ENCODE data around the gene MAGED1.
A peak's percentile ranks its signal among the peaks of the same experiment; 100 is the strongest.

Gene MAGED1, protein sequence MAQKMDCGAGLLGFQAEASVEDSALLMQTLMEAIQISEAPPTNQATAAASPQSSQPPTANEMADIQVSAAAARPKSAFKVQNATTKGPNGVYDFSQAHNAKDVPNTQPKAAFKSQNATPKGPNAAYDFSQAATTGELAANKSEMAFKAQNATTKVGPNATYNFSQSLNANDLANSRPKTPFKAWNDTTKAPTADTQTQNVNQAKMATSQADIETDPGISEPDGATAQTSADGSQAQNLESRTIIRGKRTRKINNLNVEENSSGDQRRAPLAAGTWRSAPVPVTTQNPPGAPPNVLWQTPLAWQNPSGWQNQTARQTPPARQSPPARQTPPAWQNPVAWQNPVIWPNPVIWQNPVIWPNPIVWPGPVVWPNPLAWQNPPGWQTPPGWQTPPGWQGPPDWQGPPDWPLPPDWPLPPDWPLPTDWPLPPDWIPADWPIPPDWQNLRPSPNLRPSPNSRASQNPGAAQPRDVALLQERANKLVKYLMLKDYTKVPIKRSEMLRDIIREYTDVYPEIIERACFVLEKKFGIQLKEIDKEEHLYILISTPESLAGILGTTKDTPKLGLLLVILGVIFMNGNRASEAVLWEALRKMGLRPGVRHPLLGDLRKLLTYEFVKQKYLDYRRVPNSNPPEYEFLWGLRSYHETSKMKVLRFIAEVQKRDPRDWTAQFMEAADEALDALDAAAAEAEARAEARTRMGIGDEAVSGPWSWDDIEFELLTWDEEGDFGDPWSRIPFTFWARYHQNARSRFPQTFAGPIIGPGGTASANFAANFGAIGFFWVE

DNA sequence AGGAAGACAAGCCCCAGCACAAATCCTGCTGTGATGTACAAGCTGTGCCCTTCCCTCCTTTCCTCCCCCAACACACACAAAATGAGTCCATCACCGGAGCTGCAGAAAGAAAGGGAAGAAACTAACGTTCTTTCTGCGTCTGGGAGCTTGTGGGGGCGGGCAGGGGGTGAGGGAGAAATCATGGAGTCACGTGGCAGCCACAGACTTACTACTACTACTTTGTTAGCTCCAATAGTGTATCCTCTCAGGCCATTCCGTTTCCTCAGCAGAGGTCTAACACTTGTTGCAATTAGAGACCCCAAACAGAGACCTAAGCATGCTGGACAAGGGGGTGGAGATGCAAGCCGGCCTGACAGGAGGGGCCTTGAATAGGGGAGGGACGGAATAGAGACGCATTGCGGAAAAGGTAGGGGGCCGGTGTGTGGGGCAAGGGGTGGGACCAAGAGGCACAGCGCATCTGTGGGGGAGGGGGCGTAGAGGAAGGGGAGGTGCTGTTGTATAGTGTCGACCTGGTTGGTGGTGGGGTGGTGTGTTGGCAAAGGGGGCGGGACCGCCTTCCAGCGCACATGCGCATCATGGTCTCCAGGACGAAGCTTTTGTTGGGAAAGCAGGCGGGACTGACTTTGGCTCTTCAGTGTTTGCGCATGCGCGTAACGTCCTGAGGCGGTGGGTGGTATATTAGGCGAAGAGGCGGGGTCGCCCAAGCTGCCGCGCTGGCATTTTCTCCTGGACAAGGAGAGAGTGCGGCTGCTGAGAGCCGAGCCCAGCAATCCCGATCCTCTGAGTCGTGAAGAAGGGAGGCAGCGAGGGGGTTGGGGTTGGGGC lies at the start of gene MAGED1:
Gene MAGED1, plus strand, starts transcription at position 703 of the 825 bp plus-strand sequence. CDS start 682 bp downstream, outside the sequence.
- peak; percentile 94 for ATAC-seq
- Mint-ChIP-seq H3K27me3 (no peaks in the 10 kb centered on the region), H3K4me3 (peak within 1 kb of the TSS; percentile 89), H3K36me3 (peaks cover 14% of the 10 kb centered on the region), H3K9me3 (no peaks in the 10 kb centered on the region), H3K27ac (peak within 1 kb of the TSS; percentile 82), H3K4me1 (peaks cover 32% of the 10 kb centered on the region)

DNA sequence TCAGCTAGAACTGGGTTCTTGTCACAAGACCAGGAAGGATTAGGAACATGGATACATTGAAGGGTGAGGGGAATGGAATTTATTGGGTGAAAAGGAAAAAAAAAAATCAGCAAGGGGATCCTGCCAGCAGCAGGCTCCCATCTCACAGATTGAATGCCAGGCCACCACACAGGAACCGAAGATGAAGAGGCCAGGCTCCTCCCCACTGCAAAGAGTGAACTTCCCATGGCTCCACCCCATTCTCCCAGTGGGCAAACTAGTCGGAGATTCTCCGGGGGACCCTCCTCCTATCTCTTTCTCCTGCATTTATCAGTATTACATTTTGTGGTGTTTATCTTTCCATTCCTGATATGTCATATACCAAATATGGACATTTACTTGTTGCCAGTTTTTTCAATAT lies 46.0 kb upstream of the MAGED1 start:
- H3K27me3 Mint-ChIP-seq: no peaks in the 10 kb centered on the region
- ATAC-seq: no peak
- H3K4me1 Mint-ChIP-seq: no peaks in the 10 kb centered on the region
- no peak overlapping the region for H3K4me3 Mint-ChIP-seq
- H3K27ac Mint-ChIP-seq: no peak overlapping the region
- peaks cover 3% of the 10 kb centered on the region for H3K9me3 Mint-ChIP-seq
- H3K36me3 Mint-ChIP-seq: peaks cover 37% of the 10 kb centered on the region

DNA sequence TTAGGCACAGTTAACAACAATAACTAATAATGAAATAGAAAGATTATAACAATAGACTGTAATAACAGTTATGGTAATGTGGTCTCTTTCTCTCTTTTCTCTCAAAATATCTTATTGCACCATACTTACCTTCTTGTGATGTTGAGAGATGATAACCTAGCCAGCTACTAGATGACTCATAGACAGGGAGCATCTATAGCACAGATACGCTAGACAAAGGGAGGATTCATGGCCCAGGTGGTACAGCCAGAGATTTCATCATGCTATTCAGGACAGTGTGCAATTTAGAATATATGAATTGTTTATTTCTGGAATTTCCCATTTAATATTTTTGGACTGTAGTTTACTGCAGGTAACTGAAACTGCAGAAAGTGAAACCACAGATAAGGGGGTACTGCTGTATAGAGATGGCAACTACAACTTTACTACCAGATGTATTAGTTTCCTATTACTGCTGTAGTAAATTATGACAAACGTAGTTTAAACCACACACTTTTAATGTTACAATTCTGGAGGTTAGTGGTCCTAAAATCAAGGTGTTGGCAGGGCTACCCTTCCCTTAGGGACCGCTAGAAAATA lies 41.8 kb upstream of the MAGED1 start:
- Mint-ChIP-seq H3K27ac (no peak overlapping the region), H3K4me1 (no peaks in the 10 kb centered on the region), H3K9me3 (peaks cover 4% of the 10 kb centered on the region), H3K36me3 (peaks cover 44% of the 10 kb centered on the region), H3K4me3 (no peak overlapping the region), H3K27me3 (no peaks in the 10 kb centered on the region)
- ATAC-seq: no peak

- H3K27me3 Mint-ChIP-seq: no peaks in the 10 kb centered on the region
- peaks cover 47% of the 10 kb centered on the region for H3K36me3 Mint-ChIP-seq
- no peaks in the 10 kb centered on the region for H3K4me1 Mint-ChIP-seq
- peaks cover 4% of the 10 kb centered on the region for H3K9me3 Mint-ChIP-seq
- H3K27ac Mint-ChIP-seq: no peak overlapping the region
- no peak overlapping the region for H3K4me3 Mint-ChIP-seq
- no peak for ATAC-seq
Observed at GRCh38 chrX:51852096-51852495, 41.3 kb upstream of the MAGED1 start.

DNA sequence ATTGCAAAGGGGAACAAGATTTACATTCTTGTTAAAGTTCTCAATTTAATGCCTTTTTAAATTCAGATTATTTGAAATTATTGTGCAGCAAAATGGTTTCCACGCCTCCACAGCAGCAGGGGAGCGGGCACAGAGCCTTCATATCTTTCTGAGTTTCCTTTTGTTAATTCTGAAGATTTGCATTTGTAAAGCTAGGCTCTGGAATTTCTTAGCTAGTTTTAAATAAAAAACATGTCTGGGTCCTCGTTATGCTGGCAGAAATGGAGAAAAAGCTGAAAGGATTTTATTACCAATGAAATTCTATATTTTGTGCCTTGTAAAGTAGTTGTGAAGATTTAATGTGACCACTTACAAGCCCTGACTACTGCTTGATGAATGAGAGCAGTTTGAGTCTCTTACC lies 40.8 kb upstream of the MAGED1 start:
- no peak for ATAC-seq
- Mint-ChIP-seq H3K4me1 (no peaks in the 10 kb centered on the region), H3K36me3 (peaks cover 52% of the 10 kb centered on the region), H3K27me3 (no peaks in the 10 kb centered on the region), H3K9me3 (peaks cover 4% of the 10 kb centered on the region), H3K4me3 (no peak overlapping the region), H3K27ac (no peak overlapping the region)

DNA sequence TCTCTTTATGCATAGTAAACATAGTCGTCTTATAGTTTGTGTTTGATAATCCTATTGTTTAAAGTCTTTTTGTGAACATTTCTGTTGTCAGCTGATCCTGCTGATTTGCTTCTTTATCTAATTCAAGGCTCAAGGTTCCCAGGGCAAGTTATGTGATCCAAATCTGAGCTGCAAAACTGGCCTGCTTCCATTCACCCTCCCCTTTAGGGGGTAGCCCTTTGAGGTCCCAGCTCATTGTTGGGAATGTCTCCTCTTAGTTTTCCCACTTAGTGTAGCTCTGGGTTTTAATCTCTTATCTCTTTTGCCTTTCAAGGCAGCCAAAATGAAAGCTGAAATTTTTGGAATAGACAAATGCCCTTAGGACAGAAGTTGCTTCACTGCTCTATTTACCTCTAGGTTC lies 40.2 kb upstream of the MAGED1 start:
- ATAC-seq: no peak
- Mint-ChIP-seq H3K27me3 (no peaks in the 10 kb centered on the region), H3K4me1 (no peaks in the 10 kb centered on the region), H3K36me3 (peaks cover 54% of the 10 kb centered on the region), H3K27ac (no peak overlapping the region), H3K9me3 (peaks cover 4% of the 10 kb centered on the region), H3K4me3 (no peak overlapping the region)

GRCh38 chrX:51855698-51856097 lies 37.7 kb upstream of the MAGED1 start:
- Mint-ChIP-seq H3K9me3 (peaks cover 4% of the 10 kb centered on the region), H3K4me1 (peaks cover 13% of the 10 kb centered on the region), H3K36me3 (peaks cover 54% of the 10 kb centered on the region), H3K4me3 (no peak overlapping the region), H3K27ac (no peak overlapping the region), H3K27me3 (no peaks in the 10 kb centered on the region)
- no peak for ATAC-seq

DNA sequence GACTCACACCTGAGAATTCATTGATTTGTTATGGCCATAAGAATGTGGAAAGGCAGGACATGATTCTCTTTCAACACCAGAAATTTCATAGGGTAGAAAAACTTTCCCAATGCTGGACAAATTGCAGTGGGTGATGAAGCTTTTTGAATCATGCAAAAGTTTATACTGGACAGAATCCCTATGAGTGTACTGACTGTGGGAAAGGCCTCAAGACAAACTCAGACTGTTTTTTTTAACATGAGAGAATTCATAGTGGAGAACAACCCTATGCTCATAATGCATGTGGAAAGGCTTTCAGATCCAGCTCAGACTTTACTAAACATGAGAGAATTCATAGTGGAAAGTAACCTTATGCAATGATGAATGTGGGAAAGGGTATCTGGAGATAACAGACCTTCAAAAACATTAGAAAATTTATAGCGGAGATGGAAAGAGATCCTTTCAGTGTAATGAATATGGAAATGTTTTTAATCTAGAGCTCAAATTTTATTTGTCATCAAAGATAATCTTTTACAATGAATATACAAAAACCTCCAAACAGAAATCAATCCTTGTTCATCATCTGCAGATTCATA lies 36.2 kb upstream of the MAGED1 start:
- Mint-ChIP-seq H3K36me3 (peaks cover 49% of the 10 kb centered on the region), H3K27ac (no peak overlapping the region), H3K9me3 (peaks cover 4% of the 10 kb centered on the region), H3K27me3 (no peaks in the 10 kb centered on the region), H3K4me3 (no peak overlapping the region), H3K4me1 (peaks cover 13% of the 10 kb centered on the region)
- ATAC-seq: no peak

GRCh38 chrX:51860679-51861078 lies 32.7 kb upstream of the MAGED1 start:
- Mint-ChIP-seq H3K27me3 (no peaks in the 10 kb centered on the region), H3K9me3 (peaks cover 6% of the 10 kb centered on the region), H3K27ac (no peak overlapping the region), H3K36me3 (peaks cover 27% of the 10 kb centered on the region), H3K4me3 (no peak overlapping the region), H3K4me1 (peaks cover 18% of the 10 kb centered on the region)
- no peak for ATAC-seq

DNA sequence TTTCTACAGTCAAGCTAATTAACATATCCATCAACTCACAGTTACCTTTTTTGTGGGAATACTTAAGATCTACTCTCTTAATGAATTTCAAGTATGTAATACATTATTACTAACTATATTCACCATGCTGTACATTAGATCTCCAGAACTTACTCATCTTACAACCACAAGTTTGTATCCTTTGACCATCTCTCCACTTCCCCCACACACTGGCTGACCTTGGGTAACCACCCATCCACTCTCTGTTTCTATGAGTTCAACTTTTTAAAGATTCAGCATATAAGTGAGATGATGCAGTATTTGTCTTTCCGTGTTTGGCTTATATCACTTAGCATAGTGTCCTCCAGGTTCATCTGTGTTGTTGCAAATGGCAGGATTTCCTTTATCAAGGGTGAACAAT lies 30.5 kb upstream of the MAGED1 start:
- peaks cover 6% of the 10 kb centered on the region for H3K9me3 Mint-ChIP-seq
- peaks cover 6% of the 10 kb centered on the region for H3K36me3 Mint-ChIP-seq
- no peak overlapping the region for H3K4me3 Mint-ChIP-seq
- no peaks in the 10 kb centered on the region for H3K27me3 Mint-ChIP-seq
- no peak overlapping the region for H3K27ac Mint-ChIP-seq
- ATAC-seq: no peak
- peaks cover 18% of the 10 kb centered on the region for H3K4me1 Mint-ChIP-seq

DNA sequence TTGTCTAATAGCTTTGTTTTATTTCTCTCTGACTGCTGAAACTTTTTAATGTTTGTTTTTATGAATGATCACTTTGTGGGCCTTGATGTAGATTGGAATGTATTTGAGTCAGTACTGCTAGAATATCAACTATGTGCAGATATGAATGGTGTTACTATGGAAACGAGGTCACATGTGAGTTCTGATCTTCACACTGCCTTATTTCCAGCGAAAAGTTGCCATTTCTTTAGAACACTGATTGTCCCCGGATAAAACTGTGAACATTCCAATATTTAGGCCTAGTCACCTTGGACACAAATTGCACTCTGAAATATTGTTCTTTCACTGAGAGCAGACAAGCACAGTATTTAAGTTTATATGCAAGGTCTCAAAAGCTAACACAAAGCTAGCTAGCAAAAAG lies 27.2 kb upstream of the MAGED1 start:
- Mint-ChIP-seq H3K4me1 (peaks cover 10% of the 10 kb centered on the region), H3K4me3 (no peak overlapping the region), H3K27ac (no peak overlapping the region), H3K36me3 (peaks cover 12% of the 10 kb centered on the region), H3K9me3 (peaks cover 6% of the 10 kb centered on the region), H3K27me3 (no peaks in the 10 kb centered on the region)
- ATAC-seq: no peak

DNA sequence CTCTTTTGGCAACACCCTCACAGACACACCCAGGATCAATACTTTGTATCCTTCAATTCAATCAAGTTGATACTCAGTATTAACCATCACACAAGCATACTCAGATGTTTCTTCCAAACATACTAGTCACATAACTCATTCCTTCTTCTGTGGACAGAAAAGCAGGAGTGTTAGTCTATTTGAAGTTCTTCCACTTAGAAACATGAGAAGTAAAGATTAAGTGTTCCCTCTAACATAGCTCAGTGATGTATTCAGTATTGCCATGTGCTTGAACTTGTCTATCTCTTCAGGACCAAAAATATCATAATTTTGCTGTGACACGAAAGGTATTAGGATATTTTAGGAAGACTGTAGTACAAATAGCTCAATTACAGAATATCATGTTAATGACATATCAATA lies 25.8 kb upstream of the MAGED1 start:
- Mint-ChIP-seq H3K27me3 (no peaks in the 10 kb centered on the region), H3K27ac (no peak overlapping the region), H3K4me1 (peaks cover 10% of the 10 kb centered on the region), H3K36me3 (peaks cover 12% of the 10 kb centered on the region), H3K4me3 (no peak overlapping the region), H3K9me3 (peaks cover 6% of the 10 kb centered on the region)
- ATAC-seq: no peak

DNA sequence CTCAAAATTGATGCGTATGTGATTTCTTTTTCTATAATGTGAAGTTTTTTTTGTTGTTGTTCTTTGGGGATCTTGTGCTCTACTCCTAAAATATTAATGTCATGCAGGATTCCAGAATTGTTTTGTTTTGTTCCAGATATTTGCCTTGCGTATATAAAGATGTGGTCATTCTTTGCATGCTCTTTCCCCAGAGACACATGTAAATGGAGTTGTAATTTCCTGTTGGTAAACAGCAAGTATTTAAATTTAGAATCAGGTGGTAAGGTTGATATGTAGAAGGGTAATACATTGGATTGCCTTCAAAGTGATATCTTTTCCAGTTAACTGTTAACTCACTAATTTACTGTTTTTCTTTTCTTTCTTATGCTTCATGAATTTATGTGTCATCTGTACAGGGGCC lies 23.1 kb upstream of the MAGED1 start:
- H3K27ac Mint-ChIP-seq: no peak overlapping the region
- no peak overlapping the region for H3K4me3 Mint-ChIP-seq
- no peak for ATAC-seq
- H3K9me3 Mint-ChIP-seq: no peaks in the 10 kb centered on the region
- H3K4me1 Mint-ChIP-seq: peaks cover 19% of the 10 kb centered on the region
- peaks cover 14% of the 10 kb centered on the region for H3K36me3 Mint-ChIP-seq
- no peaks in the 10 kb centered on the region for H3K27me3 Mint-ChIP-seq

GRCh38 chrX:51874123-51874522 lies 19.3 kb upstream of the MAGED1 start:
- peaks cover 16% of the 10 kb centered on the region for H3K36me3 Mint-ChIP-seq
- H3K9me3 Mint-ChIP-seq: no peaks in the 10 kb centered on the region
- H3K4me3 Mint-ChIP-seq: no peak overlapping the region
- no peaks in the 10 kb centered on the region for H3K27me3 Mint-ChIP-seq
- ATAC-seq: no peak
- H3K4me1 Mint-ChIP-seq: peaks cover 19% of the 10 kb centered on the region
- H3K27ac Mint-ChIP-seq: no peak overlapping the region

DNA sequence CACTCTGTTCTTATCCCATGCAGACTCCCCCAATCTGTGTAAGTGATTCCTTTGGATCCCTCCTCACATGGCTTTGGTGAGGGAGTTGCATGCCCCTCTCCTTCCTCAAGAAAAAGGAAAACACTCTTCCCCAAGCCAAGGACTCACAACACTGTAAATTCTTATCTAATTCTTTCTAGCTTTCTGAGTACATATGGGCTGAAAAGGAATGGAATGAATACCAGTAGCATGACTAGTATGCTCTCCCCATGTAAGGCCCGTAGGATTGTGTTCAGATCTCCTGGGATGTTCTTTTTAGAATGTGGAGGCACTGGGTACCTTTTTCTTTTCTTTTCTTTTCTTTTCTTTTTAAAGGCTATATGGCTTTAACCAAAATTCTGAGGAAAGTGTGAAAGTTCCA lies 17.0 kb upstream of the MAGED1 start:
- no peak for ATAC-seq
- Mint-ChIP-seq H3K27me3 (no peaks in the 10 kb centered on the region), H3K4me3 (no peak overlapping the region), H3K27ac (no peak overlapping the region), H3K36me3 (peaks cover 20% of the 10 kb centered on the region), H3K9me3 (no peaks in the 10 kb centered on the region), H3K4me1 (peaks cover 15% of the 10 kb centered on the region)

Measured in stimulated activated memory B cell treated with anti-CD40 and anti-IgM and Interleukin-4, amounts not matched to agents 10 μg/mL and 1 μg/mL and 100 μg/mL, for 72 hours (primary cell).